Measurements from ENCODE around the gene CPVL. TPM values are rescaled to one million over a fixed set of nuclear protein-coding genes. Genes with fewer than 3 reads are reported as not detected.

CPVL gene
- total RNA-seq, 1 experiment from 2014 or later: 72.3 TPM

GRCh38 chr7:29143751-29144150 lies 2.6 kb downstream of the CPVL start:
- BruUV-seq (replicated peaks): no TSS peak
- no peak overlapping the region for H3K27ac ChIP-seq (ENCODE audit: low read depth, low read length, poor library complexity, severe bottlenecking)
- peaks cover 44% of the 10 kb centered on the region for H3K4me1 ChIP-seq (ENCODE audit: insufficient read depth, low read length, poor library complexity, severe bottlenecking)
- intact Hi-C loops (cut with micrococcal nuclease; ENCODE audit: unreplicated experiment): no loop called here
- H3K4me3 ChIP-seq (ENCODE audit: low read depth, low read length, poor library complexity, severe bottlenecking): no peak overlapping the region
- no peaks in the 10 kb centered on the region for H3K9me3 ChIP-seq (ENCODE audit: low read depth, low read length, poor library complexity, severe bottlenecking)
- ChIA-PET CTCF (interaction anchor here (0.5 to 0.9 kb wide), 2 partner anchors 46 to 200 kb away, joined by 4 to 6 read pairs; no protein-coding TSS in a partner anchor), POLR2A (ENCODE audit: low non-redundant PET) (no interaction called here)
- H3K27me3 ChIP-seq (replicated peaks; ENCODE audit: insufficient read depth, low read depth, low read length, poor library complexity): no peaks in the 10 kb centered on the region
- TF ChIP-seq CTCF (conservative IDR thresholded peaks at IDR 0.05; ENCODE audit: low read depth, low read length) (no peak), EZH2 (IDR thresholded peaks at IDR 0.05; ENCODE audit: borderline replicate concordance, low read depth, low read length, poor library complexity, severe bottlenecking) (no peak)
- no peak for DNase-seq (ENCODE audit: low spot score)
- peaks cover 2% of the 10 kb centered on the region for H3K36me3 ChIP-seq (ENCODE audit: insufficient read depth, low read length, poor library complexity, severe bottlenecking)

- Histone ChIP-seq H3K27ac (ENCODE audit: low read depth, low read length, poor library complexity, severe bottlenecking) (no peak overlapping the region), H3K4me1 (ENCODE audit: insufficient read depth, low read length, poor library complexity, severe bottlenecking) (peaks cover 36% of the 10 kb centered on the region), H3K36me3 (ENCODE audit: insufficient read depth, low read length, poor library complexity, severe bottlenecking) (no peaks in the 10 kb centered on the region), H3K27me3 (replicated peaks; ENCODE audit: insufficient read depth, low read depth, low read length, poor library complexity) (no peaks in the 10 kb centered on the region), H3K4me3 (ENCODE audit: low read depth, low read length, poor library complexity, severe bottlenecking) (no peak overlapping the region), H3K9me3 (ENCODE audit: low read depth, low read length, poor library complexity, severe bottlenecking) (no peaks in the 10 kb centered on the region)
- TF ChIP-seq CTCF (conservative IDR thresholded peaks at IDR 0.05; ENCODE audit: low read depth, low read length): no peak
- no peak for TF ChIP-seq EZH2 (IDR thresholded peaks at IDR 0.05; ENCODE audit: borderline replicate concordance, low read depth, low read length, poor library complexity, severe bottlenecking)
- DNase-seq (ENCODE audit: low spot score): no peak
- intact Hi-C loops (cut with micrococcal nuclease; ENCODE audit: unreplicated experiment): no loop called here
- no TSS peak for BruUV-seq (replicated peaks)
- POLR2A ChIA-PET (ENCODE audit: low non-redundant PET): no interaction called here
- CTCF ChIA-PET: no interaction called here
Observed at GRCh38 chr7:29142021-29142727, 4.2 kb downstream of the CPVL start.

GRCh38 chr7:29140873-29141468 lies 5.4 kb downstream of the CPVL start:
- DNase-seq (ENCODE audit: low spot score): peak; percentile 47
- intact Hi-C loops (cut with micrococcal nuclease; ENCODE audit: unreplicated experiment): no loop called here
- H3K4me3 ChIP-seq (ENCODE audit: low read depth, low read length, poor library complexity, severe bottlenecking): no peak overlapping the region
- ChIA-PET POLR2A (ENCODE audit: low non-redundant PET) (no interaction called here), CTCF (no interaction called here)
- no peaks in the 10 kb centered on the region for H3K36me3 ChIP-seq (ENCODE audit: insufficient read depth, low read length, poor library complexity, severe bottlenecking)
- BruUV-seq (replicated peaks): no TSS peak
- TF ChIP-seq CTCF (conservative IDR thresholded peaks at IDR 0.05; ENCODE audit: low read depth, low read length): no peak
- TF ChIP-seq EZH2 (IDR thresholded peaks at IDR 0.05; ENCODE audit: borderline replicate concordance, low read depth, low read length, poor library complexity, severe bottlenecking): no peak
- peaks cover 5% of the 10 kb centered on the region for H3K9me3 ChIP-seq (ENCODE audit: low read depth, low read length, poor library complexity, severe bottlenecking)
- H3K27me3 ChIP-seq (replicated peaks; ENCODE audit: insufficient read depth, low read depth, low read length, poor library complexity): no peaks in the 10 kb centered on the region
- peaks cover 33% of the 10 kb centered on the region for H3K4me1 ChIP-seq (ENCODE audit: insufficient read depth, low read length, poor library complexity, severe bottlenecking)
- peak overlapping the region; percentile 19 for H3K27ac ChIP-seq (ENCODE audit: low read depth, low read length, poor library complexity, severe bottlenecking)
